Osteocyte (in vitro differentiated cells): Measurements from ENCODE around the gene PCGF3. TPM values are rescaled to one million over a fixed set of nuclear protein-coding genes. Genes with fewer than 3 reads are reported as not detected.

Source experiments
- DNase-seq: peaks from one replicate; pipeline ENCODE4 v3.0.0; 2021; ENCODE audit warnings: mixed read lengths; ENCODE audit not compliant: unreplicated experiment; ENCODE audit errors: extremely low spot score
- H3K27ac Mint-ChIP-seq: one replicate; pipeline ENCODE4 v1.8.0; 2021; ENCODE audit warnings: mild to moderate bottlenecking, mixed read lengths; ENCODE audit not compliant: unreplicated experiment
- H3K27me3 Mint-ChIP-seq: one replicate; pipeline ENCODE4 v1.8.0; 2021; ENCODE audit warnings: mixed read lengths; ENCODE audit not compliant: unreplicated experiment
- H3K36me3 Mint-ChIP-seq: one replicate; pipeline ENCODE4 v1.8.0; 2021; ENCODE audit warnings: mixed read lengths; ENCODE audit not compliant: unreplicated experiment
- H3K4me1 Mint-ChIP-seq: one replicate; pipeline ENCODE4 v1.8.0; 2021; ENCODE audit warnings: mixed read lengths; ENCODE audit not compliant: unreplicated experiment
- H3K4me3 Mint-ChIP-seq: one replicate; pipeline ENCODE4 v1.8.0; 2021; ENCODE audit warnings: mild to moderate bottlenecking, moderate library complexity, mixed read lengths; ENCODE audit not compliant: unreplicated experiment
- H3K9me3 Mint-ChIP-seq: one replicate; pipeline ENCODE4 v1.8.0; 2021; ENCODE audit warnings: mixed read lengths; ENCODE audit not compliant: unreplicated experiment
- total RNA-seq: library from RNA; stranded (reverse); gene quantifications from 2 replicates; pipeline ENCODE4 v1.2.1, GENCODE V29; 2021
- TF ChIP-seq, protein P1 (sequence below): fragments of 200-600 bp; sonication (generic); IDR thresholded peaks from 2 replicates; pipeline ENCODE4 v1.5.0; 2021; ENCODE audit warnings: antibody characterized with exemption, mild to moderate bottlenecking, moderate library complexity

The PCGF3 gene
- total RNA-seq, 1 donor from 2014 or later = 70.0 TPM

DNA sequence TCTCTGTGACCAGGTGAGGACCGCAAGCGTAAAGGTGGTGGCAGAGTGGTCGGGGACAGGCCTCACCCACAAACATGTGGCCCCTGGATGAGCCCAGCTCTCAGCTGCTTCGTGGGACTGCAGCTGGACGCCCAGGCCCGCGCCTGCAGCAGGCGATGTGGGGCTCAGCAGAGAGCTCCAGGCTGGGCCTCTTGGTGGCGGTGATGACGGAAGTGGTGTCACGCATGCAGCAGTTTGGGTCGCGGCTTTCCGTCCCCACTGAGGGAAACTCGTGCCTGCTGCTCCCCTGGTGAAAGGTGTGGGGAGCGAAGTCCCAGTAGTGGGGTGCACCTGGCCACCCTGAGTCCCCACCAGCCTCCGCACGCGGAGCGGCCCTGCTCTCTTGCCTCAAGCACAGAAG is 26.9 kb downstream of the PCGF3 start:
- no peak overlapping the region for H3K27ac Mint-ChIP-seq
- DNase-seq = no peak
- H3K4me3 Mint-ChIP-seq = no peak overlapping the region
- peaks cover 33% of the 10 kb centered on the region for H3K36me3 Mint-ChIP-seq
- TF ChIP-seq, protein P1, sequence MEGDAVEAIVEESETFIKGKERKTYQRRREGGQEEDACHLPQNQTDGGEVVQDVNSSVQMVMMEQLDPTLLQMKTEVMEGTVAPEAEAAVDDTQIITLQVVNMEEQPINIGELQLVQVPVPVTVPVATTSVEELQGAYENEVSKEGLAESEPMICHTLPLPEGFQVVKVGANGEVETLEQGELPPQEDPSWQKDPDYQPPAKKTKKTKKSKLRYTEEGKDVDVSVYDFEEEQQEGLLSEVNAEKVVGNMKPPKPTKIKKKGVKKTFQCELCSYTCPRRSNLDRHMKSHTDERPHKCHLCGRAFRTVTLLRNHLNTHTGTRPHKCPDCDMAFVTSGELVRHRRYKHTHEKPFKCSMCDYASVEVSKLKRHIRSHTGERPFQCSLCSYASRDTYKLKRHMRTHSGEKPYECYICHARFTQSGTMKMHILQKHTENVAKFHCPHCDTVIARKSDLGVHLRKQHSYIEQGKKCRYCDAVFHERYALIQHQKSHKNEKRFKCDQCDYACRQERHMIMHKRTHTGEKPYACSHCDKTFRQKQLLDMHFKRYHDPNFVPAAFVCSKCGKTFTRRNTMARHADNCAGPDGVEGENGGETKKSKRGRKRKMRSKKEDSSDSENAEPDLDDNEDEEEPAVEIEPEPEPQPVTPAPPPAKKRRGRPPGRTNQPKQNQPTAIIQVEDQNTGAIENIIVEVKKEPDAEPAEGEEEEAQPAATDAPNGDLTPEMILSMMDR = no peak
- H3K27me3 Mint-ChIP-seq = no peaks in the 10 kb centered on the region
- peaks cover 7% of the 10 kb centered on the region for H3K4me1 Mint-ChIP-seq
- no peaks in the 10 kb centered on the region for H3K9me3 Mint-ChIP-seq

DNA sequence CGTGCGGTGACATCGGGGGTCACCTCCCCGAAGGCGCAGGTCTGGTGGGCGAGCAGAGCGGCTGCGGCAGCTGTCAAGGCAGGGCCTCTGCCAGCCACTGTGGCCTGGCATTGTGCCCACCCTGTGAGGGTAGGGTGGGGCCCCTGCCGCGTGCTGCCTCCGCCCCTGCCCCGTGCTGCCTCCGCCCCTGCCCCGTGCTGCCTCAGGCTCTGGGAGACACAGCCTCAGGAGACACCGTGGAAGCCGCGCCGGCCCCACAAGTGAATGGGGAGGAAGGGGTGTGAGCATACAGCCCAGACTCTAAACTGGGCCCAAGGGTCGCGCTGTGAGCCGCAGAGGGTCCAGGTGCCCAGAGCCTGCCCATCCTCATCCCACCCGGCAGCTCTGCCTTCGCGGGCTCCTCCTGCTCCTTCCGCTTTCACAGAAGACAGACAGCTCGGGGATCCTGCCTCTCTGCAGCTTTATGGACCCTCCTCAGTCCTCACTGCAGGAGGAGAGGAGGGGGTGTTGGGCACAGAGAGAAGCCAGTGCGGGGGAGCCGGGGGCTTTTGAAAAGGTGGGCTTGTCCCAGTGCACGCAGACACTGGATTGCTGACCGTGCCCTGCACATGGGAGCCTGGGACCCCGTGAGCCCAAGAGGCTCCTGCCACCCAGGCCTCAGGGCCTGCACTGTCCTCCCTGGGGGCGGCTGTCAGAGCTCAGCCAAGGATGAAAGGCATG is 27.4 kb downstream of the PCGF3 start:
- TF ChIP-seq, protein P1 = no peak
- Mint-ChIP-seq H3K4me3 (no peak overlapping the region), H3K27me3 (no peaks in the 10 kb centered on the region), H3K36me3 (peaks cover 36% of the 10 kb centered on the region), H3K27ac (no peak overlapping the region), H3K4me1 (peaks cover under 1% of the 10 kb centered on the region), H3K9me3 (no peaks in the 10 kb centered on the region)
- no peak for DNase-seq

DNA sequence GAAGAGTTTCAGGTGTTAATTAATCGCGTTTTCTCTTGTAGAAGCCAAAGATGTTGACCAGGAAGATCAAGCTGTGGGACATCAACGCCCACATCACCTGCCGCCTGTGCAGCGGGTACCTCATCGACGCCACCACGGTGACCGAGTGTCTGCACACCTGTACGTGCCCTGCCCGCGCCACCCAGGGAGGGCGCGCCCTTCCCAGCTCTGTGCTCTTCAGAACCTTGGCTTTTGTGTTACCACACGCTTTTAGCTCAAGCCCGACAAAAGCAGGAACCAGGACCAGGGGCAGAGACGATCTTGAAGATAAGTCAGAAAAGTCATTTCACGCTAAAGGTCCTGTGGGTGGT is 28.0 kb downstream of the PCGF3 start:
- H3K9me3 Mint-ChIP-seq = no peaks in the 10 kb centered on the region
- no peak for DNase-seq
- no peak overlapping the region for H3K4me3 Mint-ChIP-seq
- peaks cover 37% of the 10 kb centered on the region for H3K36me3 Mint-ChIP-seq
- H3K27ac Mint-ChIP-seq = no peak overlapping the region
- TF ChIP-seq, protein P1 = no peak
- no peaks in the 10 kb centered on the region for H3K4me1 Mint-ChIP-seq
- H3K27me3 Mint-ChIP-seq = no peaks in the 10 kb centered on the region

DNA sequence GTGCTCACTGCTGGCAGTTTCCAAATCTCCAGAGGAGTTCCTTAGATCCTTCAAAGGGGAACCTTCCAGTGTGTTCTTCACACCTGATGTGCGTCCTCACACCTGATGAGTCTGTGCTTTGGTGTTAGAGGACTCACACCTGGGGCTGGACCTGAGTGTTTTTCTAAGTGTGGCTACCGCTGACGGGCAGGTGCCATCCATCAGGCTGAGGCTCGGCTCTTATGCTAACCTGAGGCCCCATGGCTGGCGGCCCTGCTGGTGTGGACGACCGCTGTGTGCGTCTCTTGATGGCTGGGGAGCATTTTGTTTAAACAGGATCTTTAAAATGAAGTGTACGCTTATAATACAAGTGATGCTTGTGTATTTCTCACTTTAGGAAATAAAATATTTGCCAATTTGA is 28.4 kb downstream of the PCGF3 start:
- H3K27me3 Mint-ChIP-seq = no peaks in the 10 kb centered on the region
- no peaks in the 10 kb centered on the region for H3K9me3 Mint-ChIP-seq
- no peak for DNase-seq
- no peak overlapping the region for H3K27ac Mint-ChIP-seq
- peaks cover 37% of the 10 kb centered on the region for H3K36me3 Mint-ChIP-seq
- TF ChIP-seq, protein P1 = no peak
- H3K4me3 Mint-ChIP-seq = no peak overlapping the region
- H3K4me1 Mint-ChIP-seq = no peaks in the 10 kb centered on the region

DNA sequence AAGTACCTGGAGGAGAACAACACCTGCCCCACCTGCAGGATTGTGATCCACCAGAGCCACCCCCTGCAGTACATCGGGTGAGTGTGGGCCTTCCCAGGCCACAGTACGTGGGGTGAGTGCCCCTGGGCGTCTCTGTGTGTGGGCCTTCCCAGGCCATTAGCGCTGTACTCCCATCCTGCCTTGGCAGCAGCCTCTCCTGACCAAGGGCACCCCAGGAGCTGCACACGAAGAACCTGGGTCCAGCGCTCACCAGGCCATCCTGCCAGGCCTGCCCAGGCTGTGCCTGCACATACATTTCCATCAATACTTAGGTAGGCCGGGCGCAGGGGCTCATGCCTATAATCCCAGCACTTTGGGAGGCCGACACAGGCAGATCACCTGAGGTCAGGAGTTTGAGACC is 29.3 kb downstream of the PCGF3 start:
- no peak for DNase-seq
- no peak overlapping the region for H3K27ac Mint-ChIP-seq
- no peaks in the 10 kb centered on the region for H3K4me1 Mint-ChIP-seq
- TF ChIP-seq, protein P1 = no peak
- peaks cover 34% of the 10 kb centered on the region for H3K36me3 Mint-ChIP-seq
- H3K4me3 Mint-ChIP-seq = no peak overlapping the region
- H3K27me3 Mint-ChIP-seq = no peaks in the 10 kb centered on the region
- no peaks in the 10 kb centered on the region for H3K9me3 Mint-ChIP-seq
